ENCODE data around the gene PARVB. TPM values are rescaled to one million over a fixed set of nuclear protein-coding genes. Genes with fewer than 3 reads are reported as not detected.

Gene PARVB
- total and polyA plus RNA-seq, 9 of the 15 experiments (the other 6 are each of a cell fraction or from before 2014, with no cell fraction given) = 1.1 to 59.2 (median 29.2) TPM

DNA sequence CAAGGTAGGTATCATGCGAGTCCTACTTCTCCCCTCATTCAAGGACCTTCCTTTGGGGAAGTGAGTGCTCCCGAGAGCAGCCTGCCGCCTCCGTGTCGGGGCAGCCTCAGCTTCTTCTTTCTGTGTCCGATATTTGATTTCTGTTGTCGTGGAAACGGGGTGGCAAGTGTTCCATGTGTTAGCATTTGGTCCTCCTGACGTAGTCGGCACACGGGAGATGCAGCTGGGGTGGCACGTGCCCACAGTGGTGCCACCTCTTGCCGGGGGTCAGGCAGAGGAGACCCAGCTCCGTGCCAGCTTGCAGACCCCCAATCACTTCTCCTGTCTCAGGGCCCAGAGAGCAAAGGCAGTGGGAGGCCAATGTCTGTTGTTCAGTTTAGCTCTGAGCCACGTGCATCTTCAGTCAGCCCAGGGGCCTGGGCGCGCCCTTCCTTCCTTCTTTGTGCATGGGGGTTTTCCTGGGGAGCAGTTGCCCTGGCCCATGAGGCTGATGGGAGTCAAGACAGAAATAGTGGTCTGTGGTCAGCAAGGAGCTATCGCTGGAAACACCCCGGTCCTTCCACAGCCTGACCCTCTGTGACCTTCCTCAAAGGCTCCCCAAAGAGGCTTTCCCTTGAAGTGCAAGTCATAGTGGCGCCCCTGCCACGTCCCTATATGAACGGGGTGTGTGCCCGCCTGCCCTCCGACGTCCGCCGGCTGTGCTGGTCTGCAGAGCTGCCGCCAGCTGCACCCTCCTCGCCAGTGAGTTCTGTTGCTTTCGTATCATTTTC lies 44.5 kb downstream of the PARVB start:
- ATAC-seq (no peak), FAIRE-seq (no peak), DNase-seq (ENCODE audit: extremely low read depth in 1 of 4, low spot score in 3 of 4) (peak in 2 of 4 experiments; percentile 16 to 17)
- H3K9ac ChIP-seq (ENCODE audit: insufficient read depth in 1 of 2, low read depth in 2 of 2, low read length in 2 of 2) = no peak overlapping the region; a peak in 1 of 4 replicates
- H3K4me2 ChIP-seq (ENCODE audit: insufficient read depth, low read length) = no peak overlapping the region
- no peaks in the 10 kb centered on the region for H3K36me3 ChIP-seq (ENCODE audit: control insufficient read depth, insufficient read depth, low read length)
- no peaks in the 10 kb centered on the region; the same call in 2 of the 3 replicates for H3K79me2 ChIP-seq (ENCODE audit: control insufficient read depth, insufficient read depth, low read length)
- ChIA-PET CTCF (ENCODE audit: low intra/inter-chr PET ratio) (no interaction called here), POLR2A (interaction anchor here (0.6 kb wide), 1 partner anchor 58 kb away, joined by 3 read pairs; no protein-coding TSS in a partner anchor)
- no TSS peak for BruUV-seq (replicated peaks)
- H2AFZ ChIP-seq (ENCODE audit: low read depth, low read length) = no peak overlapping the region
- H3K9me1 ChIP-seq (ENCODE audit: control insufficient read depth, insufficient read depth, low read length) = no peaks in the 10 kb centered on the region
- peak; percentile 51; the same call in 1 of the 2 replicates for TF ChIP-seq RFX1 (IDR thresholded peaks at IDR 0.05)
- no peak for TF ChIP-seq TRIM28 (IDR thresholded peaks at IDR 0.05)
- TF ChIP-seq PRMT5 (CRISPR knock-in tag; IDR thresholded peaks at IDR 0.05) = no peak
- TF ChIP-seq NCOA1 (IDR thresholded peaks at IDR 0.05; ENCODE audit: low read depth) = no peak
- TF ChIP-seq ZNF263 (CRISPR knock-in tag; IDR thresholded peaks at IDR 0.05; ENCODE audit: borderline replicate concordance) = peak; percentile 63; the same call in 1 of the 2 replicates
- TF ChIP-seq, protein P1, sequence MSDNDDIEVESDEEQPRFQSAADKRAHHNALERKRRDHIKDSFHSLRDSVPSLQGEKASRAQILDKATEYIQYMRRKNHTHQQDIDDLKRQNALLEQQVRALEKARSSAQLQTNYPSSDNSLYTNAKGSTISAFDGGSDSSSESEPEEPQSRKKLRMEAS (CRISPR knock-in tag; IDR thresholded peaks at IDR 0.05) = peak; percentile 50
- peak; percentile 32; the same call in 1 of the 2 replicates for TF ChIP-seq ZBTB17 (CRISPR knock-in tag; IDR thresholded peaks at IDR 0.05)
- H4K20me1 ChIP-seq (replicated peaks; ENCODE audit: control insufficient read depth, insufficient read depth, low read length) = no peaks in the 10 kb centered on the region; the same call in 1 of the 2 replicates
- H3K9me3 ChIP-seq (replicated peaks; ENCODE audit: control insufficient read depth, insufficient read depth, low read depth, low read length) = no peaks in the 10 kb centered on the region
- in situ Hi-C loops (cut with MboI) = no loop called here
- H3K27ac ChIP-seq (ENCODE audit: extremely low read depth, low read depth, low read length) = no peak overlapping the region
- 76% methylated on average over 16 of the region's 30 CpGs for WGBS (ENCODE audit: insufficient coverage, low coverage, missing lambda C conversion rate)
- intact Hi-C loops (cut with micrococcal nuclease) = no loop called here
- no peaks in the 10 kb centered on the region for H3K27me3 ChIP-seq (ENCODE audit: control insufficient read depth in 2 of 2, insufficient read depth in 2 of 2, low read length in 2 of 2)
- H3K4me3 ChIP-seq = no peak overlapping the region
- H3K4me1 ChIP-seq (replicated peaks in 1 of 2; ENCODE audit: control insufficient read depth in 2 of 2, insufficient read depth in 2 of 2, low read length in 2 of 2) = peaks cover 0 to 24% of the 10 kb centered on the region in 2 experiments; a peak in 4 of 5 replicates
